D721Med (cell line): ENCODE results near the gene MORN4.

ENCODE experiments used
- DNase-seq: peaks from one replicate; pipeline ENCODE4 v3.0.0; 2011; ENCODE audit warnings: low spot score; ENCODE audit not compliant: insufficient read length
- FAIRE-seq: peaks from 2 replicates; lab custom pipeline; 2011; peaks lifted over from hg19 to GRCh38; lab: Jason Lieb, UNC
- TF ChIP-seq, protein P1 (sequence below): IDR thresholded peaks from 2 replicates; pipeline ENCODE4 v1.5.1; 2012; ENCODE audit warnings: mild to moderate bottlenecking, control low read depth; ENCODE audit not compliant: insufficient read depth; ENCODE audit errors: missing control alignments

MORN4 gene

DNA sequence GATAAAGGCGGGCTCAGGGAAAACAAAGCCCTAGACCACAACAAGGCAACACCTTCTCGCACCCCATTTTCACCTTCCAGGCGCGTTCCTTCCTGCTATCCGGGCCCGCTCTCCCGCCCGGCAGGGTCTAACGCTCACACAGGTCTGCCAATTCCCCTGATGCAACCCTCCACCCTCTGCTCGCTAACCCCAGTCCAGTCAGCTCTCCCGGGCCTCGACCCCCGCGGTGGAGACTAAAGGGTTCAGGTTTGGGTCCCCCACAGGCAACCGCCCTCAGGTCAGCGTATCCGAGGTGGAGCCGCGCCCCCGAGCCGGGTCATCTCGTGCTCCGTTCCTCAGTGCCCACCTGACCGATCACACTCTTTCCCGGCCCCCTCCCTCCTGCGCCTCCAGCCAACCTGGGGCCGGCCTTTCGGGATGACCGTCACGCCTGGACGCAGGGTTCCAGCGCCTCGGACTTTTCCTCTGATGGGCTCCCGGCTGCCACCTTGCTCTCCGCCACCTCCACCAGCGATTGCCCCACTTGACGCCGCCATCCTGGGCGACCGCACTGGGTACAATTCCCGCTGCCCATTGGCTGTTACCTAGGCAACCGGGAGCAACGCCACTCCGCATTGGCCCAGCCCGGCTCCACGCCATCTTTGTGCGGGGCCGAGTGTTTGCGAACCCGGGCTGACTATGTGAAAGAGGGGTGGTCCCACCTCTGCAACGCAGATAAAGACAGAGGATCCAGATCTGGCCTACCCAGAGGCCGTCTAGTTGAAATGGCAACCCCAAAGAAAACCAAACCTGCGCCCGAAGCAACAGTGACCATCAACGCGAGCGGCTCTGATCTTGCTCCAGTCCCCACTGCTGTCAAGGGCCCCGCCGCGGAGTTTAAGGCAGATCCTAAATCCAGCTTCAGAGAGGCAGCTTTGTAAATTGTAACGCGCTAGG is at the start of gene MORN4:
Gene MORN4 (minus strand): TSS at position 552 of the 936 bp plus-strand sequence. CDS start 13,847 bp downstream, outside the sequence.
- peak; percentile 58 for DNase-seq
- TF ChIP-seq, protein P1, sequence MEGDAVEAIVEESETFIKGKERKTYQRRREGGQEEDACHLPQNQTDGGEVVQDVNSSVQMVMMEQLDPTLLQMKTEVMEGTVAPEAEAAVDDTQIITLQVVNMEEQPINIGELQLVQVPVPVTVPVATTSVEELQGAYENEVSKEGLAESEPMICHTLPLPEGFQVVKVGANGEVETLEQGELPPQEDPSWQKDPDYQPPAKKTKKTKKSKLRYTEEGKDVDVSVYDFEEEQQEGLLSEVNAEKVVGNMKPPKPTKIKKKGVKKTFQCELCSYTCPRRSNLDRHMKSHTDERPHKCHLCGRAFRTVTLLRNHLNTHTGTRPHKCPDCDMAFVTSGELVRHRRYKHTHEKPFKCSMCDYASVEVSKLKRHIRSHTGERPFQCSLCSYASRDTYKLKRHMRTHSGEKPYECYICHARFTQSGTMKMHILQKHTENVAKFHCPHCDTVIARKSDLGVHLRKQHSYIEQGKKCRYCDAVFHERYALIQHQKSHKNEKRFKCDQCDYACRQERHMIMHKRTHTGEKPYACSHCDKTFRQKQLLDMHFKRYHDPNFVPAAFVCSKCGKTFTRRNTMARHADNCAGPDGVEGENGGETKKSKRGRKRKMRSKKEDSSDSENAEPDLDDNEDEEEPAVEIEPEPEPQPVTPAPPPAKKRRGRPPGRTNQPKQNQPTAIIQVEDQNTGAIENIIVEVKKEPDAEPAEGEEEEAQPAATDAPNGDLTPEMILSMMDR = no peak
- no peak for FAIRE-seq

DNA sequence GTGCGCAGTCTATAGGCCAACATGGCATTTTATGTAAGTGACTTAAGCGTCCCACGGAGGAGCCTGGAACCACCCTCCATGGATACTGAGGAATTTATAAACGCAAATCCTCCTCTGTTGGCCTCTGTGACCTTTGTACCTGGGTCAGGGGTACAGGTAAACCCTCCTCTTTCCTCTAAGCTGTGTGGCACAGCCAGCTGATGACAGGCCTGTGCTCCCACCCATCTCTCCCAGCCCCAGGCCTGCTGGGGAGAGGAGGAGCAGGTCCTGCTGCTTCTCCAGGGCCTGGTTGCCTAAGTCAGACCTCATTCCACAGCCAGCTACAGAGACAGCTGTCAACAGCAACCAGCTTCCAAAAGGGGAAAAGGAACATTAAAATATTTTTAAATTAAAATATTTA is 48.7 kb upstream of the MORN4 start:
- no peak for DNase-seq
- TF ChIP-seq, protein P1 = no peak
- FAIRE-seq = no peak

DNA sequence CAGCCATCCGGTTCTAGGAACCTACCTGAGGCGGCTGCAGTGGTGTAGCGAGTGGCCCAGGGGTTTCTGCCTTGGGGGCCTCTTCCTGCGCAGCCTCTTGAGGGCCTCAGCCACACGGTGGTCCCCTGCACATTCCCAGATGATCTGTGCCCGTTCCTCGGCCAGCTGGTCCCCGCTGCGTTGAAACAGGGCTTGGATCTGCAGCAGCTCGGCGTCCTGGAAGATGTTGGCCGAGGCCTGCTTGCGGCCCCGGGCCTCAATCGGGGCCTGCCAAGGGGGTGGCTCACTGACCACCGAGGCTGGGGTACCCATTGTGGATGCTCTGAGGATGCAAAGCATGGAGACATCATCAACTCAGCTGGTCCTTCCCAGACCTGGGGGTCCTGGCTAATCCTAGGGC is 46.3 kb upstream of the MORN4 start:
- DNase-seq = no peak
- FAIRE-seq = no peak
- TF ChIP-seq, protein P1 = no peak

DNA sequence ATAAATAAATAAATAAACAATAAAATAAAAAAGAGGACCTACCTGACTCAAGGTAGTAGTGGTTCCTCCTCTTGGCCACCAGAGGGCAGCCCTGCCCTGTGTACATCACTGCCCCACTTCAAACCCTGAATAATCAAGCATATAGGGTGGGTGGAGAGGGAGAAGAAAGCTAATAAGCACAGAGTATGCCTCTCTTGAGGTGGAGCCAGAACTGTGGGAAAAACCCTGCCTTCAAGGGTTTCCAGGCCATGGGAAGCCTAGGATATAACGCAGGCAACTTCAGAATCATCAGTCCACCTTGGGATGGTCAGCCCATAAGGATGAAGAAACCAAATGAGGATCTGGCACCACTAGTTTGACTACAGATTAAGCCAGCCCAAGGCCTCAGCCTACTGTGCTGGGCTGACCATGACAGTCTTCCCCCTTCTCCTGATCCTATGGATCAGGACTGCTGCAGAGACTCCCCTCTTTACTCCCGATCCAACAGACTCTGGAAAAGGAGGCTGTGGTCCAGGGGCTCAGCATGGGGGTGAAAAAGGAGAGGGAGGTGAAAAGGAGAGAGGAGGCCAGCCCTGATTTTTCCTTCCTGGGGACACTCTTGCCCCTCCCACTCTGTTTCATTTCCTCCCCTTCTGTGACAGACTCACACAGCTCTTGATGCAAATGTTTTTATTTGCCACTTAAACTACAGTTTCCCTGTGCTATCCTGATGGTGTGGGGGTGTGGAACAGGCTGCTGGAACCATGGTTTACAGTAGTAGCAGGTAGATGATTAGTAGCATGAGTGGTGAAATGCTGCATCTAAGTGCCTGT is 43.7 kb upstream of the MORN4 start:
- TF ChIP-seq, protein P1 = peak; percentile 91
- DNase-seq (peak; percentile 72), FAIRE-seq (no peak)

DNA sequence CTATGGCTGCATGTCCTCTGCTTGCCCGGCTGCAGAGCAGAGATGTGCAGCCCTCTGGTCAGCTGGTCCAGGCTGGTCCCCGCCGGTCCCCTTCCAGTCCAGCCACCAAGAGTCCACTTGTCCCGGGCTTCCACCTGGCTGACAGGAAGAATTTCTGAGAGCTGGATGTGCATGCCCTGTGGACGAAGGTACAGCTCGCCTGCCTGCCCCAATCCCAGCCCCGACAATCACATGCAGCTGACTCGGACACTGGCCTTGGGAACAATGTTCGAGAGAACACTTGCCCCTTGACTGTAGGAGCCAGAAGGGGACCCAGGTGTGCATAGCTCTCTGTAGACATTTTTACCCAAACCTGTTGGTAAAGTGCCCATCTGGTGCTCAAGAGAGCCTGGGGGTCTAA is 41.9 kb upstream of the MORN4 start:
- TF ChIP-seq, protein P1 = no peak
- no peak for DNase-seq
- FAIRE-seq = no peak

DNA sequence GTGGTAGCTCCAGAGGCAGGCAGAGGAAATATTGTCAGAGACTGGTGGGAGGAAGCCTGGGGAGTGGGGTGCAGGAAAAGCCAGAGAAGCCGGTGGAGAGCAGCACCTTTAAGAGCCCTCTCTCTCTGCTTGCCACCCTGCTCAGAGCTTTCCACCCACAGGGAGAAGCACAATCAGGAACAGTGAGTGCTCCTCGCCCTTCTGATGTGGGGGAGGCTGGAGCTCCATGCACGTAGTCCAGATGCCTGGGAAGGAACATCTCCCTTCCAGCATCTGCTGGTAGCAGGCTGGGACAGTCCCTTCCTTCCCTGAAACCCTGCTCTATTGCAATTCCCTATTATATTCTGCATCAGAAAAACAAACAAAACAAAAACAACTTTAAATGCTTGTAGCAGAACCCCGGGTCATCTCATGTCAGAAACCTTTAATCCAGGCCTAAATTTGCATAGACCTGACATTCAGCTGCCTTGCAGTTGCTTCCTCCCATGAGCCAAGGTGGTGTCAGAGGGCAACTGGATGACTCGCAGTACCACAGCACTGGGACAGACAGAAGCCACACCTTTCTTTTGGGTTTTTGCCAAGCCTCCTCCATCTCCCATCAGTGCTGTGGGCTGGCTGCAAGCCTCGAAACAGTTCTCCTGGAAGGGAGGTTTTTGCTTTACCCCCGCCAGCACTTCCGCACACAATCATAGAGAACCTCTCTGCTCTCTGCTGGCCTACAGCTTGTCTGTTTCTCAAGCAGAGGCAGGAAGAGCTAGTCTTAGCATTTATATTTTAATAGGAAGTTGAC is 40.6 kb upstream of the MORN4 start:
- TF ChIP-seq, protein P1 = no peak
- FAIRE-seq (no peak), DNase-seq (no peak)
